SHP77 (cell line): ENCODE results near the gene CDKL2.
"Not testable (repeated sequence)": the region's sequence is repeated elsewhere in the genome, so short reads cannot be mapped to it uniquely, and the experiment has no call there.

Source experiments
- DNase-seq, 2 experiments: peaks; one replicate each; lab custom pipeline; 2025; lab: John Stamatoyannopoulos, UW

The CDKL2 gene

DNA sequence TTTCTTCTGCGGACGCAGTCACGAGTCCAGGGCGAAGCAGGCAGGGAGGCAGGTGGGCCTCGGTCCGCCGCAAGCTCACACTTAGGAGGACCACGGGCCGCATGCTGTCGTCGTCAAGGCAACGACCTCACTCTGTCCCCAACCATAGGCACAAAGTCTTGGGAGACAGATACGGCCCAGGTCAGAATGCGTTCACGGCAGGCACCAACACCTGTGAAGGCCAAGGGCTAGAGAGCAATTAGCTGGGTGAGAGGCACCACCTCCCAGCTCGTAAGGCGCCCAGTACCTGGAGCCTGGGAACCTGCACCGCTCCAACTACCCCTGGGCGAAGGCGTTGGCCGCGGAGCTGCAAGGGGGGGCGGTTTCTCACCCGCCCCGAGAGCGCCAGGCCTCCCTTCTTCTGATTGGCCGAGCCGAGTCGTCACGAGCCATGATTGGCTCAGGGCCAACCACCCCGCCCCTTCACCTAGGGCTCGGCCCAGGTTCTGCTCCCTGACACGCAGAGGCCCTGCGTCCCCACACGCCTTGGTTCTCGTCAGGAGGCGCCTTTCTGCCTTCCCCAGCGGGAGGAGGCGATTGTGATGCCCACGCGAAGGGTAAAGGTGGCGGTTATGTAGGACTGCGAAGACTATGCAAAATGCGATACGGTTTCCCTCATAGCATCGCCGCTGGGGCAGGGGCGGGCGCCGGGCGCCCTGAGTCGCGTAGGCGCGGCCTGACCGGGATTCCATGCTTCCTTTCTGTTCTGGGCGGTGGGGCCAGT lies at the start of gene CDKL2:
TSS of gene CDKL2 (minus strand) at position 355 of the 763 bp plus-strand sequence. CDS start 4,540 bp downstream, outside the sequence.
- DNase-seq: peak; percentile 89 to 91

DNA sequence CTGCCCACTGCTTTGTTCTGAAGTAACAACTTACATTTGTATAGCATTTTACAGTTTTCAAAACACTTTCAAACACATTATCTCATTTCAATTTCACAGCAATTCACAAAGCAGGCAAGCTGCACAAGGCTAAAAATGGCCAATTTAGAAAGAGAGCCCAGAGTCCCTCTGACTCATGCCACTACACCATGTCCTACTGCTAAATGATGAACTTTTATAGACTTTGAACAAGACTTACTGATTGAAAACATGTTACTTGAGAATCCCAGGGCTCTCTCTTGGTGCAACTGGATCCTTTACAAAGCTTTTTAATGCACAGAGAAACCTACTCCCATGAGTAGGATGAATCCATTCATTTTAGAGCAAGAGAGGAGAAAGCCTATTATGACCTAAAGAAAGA lies 48.6 kb upstream of the CDKL2 start:
- no peak for DNase-seq

DNA sequence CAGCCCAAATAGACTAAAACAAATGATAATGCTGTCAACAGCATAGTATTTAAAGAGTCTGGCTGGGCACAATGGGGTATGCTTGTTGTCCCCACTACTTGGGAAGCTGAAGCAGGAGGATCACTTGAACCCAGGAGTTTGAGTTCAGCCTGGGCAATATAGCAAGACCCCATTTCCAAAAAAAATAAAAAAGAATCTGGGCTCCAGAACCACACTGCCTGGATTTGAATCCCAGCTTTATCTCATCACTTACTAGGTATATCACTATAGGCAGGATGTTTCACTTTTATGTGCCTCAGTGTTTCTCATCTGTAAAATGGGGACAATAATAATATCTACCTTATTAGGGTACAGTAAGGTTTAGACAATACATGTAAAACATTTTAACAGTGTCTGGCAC lies 48.1 kb upstream of the CDKL2 start:
- no peak for DNase-seq

DNA sequence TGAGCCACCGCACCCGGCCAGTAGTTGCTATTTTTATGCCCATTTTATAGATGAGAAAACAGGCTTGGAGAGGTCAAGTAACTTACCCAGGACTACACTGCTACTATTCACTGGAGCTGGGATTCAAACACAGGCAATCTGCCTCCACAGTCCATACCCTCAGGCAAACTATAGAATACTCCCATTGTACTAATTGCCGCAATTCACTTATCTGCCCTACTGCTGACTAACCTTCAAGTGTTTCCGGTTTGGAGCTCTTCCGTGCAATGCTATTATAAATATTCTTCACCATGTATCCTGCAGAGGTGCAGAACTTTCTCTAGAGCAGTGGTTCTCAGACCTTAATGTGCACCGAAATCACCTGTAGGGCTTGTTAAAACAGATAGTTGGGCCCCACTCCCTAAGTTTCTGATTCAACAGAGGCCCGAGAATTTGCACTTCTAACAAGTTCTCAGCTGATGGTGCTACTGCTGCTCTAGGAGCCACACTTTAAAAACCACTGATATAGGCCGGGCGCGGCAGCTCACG lies 44.7 kb upstream of the CDKL2 start:
- DNase-seq: no peak

DNA sequence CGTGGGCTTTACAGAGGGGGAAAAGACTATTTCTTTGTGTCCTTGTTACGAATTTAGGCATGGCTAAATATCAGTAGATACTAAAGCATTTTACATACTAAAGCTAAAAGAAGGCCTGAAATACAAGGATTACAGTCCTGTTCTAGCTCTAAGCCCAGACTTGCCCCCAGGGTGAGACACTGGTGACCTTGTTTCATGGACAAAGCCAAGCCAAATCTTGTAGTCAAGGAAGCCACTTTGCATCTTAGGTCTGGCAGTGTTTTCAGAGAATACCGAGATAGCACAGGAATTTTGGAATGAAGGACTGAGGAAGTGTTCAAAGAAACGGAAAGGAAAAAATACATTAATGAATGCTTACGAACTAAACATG lies 43.6 kb upstream of the CDKL2 start:
- DNase-seq: no peak

DNA sequence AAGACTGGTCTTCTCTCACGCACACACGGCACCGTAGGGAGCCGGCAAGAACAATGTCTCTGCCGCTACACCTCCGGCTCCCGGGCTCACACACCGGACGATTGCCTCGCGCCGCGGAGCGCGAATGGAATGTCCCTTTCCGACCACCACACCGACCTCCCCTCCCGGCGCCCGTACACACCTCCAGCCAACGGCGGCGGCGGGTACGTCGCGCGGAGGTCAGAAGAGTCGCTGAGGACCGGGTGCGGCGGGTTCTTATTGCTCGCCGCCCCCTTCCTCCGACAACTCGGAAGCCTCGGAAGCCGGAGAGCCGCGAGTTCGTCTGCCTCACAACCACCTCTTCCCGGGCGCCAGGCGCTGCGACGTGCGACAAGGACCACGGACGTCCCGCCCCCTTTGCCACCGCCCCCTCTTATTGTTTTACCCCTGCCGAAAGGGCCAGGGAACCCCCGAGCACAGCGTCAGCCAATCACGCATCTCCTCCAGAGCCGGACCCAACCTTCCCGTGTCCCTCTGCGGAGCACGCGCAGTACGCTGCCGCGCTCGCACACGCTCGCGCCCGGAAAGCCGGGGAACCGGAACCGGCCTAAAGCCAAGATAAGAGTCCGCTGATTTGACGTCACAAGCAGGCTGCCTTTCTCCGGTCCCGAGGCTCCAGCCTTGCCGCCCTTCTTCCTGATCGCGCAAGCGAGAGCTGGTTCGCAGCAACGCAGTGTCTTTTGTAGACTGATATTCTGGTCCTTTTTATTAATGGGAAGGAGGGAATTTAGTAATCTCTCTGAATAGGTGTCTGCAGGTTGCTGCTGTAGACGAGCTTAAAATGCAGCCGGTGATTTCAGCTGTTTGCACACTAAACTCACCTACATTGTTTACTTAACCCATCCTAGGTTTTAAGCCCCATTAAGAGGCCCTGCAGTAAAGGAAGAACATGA lies 43.0 kb upstream of the CDKL2 start, which contains the start of gene G3BP2:
TSS of gene G3BP2 (minus strand) at position 385 of the 932 bp plus-strand sequence. CDS start 11,386 bp downstream, outside the sequence.
- DNase-seq: peak; percentile 98 to 99

- DNase-seq: peak; percentile 40 to 41
These were observed 42.2 kb upstream of the CDKL2 start for GRCh38 chr4:75672461-75673026.

GRCh38 chr4:75671802-75672421 lies 41.6 kb upstream of the CDKL2 start:
- DNase-seq: no peak

DNA sequence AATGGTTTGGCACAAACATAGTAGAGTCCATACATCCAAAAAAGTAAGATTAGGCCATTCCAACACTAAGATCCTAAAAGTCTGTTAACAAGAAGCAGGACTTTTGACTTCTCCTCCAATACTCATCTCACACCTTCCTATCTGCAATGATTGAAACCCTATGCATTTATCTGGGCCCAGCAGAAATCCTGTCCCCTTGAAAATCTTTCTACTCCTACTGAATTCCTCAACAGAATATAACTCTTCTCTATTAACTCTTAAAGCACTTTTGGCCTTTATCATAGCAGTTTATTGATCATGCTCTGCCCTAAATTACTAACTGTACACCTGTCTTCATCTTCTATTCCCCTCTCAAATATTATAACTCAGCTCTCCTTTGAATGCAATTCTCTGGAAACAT lies 38.3 kb upstream of the CDKL2 start:
- DNase-seq: no peak

DNA sequence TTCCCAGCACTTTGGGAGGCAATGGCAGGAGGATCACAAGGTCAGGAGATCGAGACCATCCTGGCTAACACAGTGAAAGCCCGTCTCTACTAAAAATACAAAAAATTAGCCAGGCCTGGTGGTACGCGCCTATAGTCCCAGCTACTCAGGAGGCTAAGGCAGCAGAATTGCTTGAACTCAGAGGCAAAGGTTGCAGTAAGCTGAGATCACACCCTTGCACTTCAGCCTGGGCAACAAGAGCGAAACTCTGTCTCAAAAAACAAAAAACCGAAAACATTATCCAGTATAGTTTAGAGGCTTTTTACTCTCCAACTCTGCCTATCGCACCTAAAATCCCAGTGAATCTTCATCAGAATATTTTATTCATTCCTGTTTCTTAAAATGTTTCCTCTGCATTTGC lies 37.3 kb upstream of the CDKL2 start:
- DNase-seq: not testable (repeated sequence)

DNA sequence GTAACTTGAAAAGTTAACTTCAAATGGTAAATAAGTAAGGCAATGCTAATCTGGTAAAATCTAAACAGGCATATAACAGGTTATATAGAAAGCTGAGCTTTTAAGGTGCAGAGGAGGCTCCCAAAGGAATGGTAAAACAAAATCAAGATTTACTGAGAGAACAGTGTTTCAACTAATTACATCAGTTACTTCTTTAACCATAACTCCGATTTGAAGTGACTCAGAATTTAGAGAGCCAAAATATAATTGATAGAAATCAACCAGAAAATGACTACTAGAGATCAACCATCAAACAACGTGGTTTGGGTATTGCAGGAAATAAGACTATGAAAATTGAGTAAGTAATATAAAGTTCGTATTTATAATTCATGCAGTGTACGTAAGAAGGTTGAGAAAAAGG lies 36.0 kb upstream of the CDKL2 start:
- DNase-seq: no peak

DNA sequence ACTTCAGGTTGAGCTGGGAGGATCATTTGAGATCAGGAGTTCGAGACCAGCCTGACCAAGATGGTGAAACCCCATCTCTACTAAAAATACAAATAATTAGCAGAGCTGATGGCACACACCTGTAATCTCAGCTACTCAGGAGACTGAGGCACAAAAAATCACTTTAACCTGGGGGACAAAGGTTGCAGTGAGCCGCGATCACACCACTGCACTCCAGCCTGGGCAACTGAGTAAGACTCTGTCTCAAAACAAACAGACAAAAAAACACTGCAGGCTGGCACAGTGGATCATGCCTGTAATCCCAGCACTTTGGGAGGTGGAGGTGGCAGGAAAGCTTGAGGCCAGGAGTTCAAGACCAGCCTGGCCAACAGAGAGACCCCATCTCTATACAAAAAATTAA lies 34.3 kb upstream of the CDKL2 start:
- DNase-seq: not testable (repeated sequence)

DNA sequence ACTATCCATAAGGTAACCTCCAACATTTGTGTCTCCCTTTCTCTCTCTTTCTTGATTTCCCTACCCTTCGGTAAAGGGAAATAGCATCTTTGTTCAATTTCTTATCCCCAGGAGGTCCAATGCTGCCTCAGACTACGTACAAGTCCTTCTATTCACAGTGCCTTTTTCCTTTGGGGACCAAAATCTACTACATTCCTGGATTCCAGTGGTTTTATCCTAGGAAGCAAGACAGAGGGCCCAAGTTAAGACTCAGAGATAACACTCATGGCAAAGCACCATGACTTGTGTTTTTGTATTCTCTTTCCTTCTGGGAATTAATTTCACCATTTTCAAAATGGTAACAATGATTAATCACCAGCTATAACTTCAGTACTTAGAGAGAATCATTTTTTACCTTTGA lies 32.3 kb upstream of the CDKL2 start:
- no peak for DNase-seq

DNA sequence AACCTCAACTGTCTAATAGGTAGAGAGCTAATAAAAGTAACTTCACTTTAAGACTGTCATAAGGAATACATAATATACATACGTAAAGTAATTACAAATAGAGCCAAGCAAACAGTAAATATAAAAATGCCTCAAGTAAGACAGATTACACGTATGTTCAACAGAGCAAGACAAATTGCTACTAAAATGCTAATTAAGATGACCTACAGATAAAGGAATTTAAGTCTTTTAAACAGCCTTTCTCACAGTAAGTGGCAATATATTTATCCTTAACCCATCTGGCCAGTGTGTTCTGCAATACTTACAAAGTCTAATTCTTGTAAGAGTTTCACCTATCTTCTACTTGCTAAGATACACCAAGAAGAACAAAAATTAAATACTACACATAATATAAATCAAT lies 30.2 kb upstream of the CDKL2 start:
- DNase-seq: no peak

GRCh38 chr4:75659512-75660031 lies 29.2 kb upstream of the CDKL2 start:
- no peak for DNase-seq

DNA sequence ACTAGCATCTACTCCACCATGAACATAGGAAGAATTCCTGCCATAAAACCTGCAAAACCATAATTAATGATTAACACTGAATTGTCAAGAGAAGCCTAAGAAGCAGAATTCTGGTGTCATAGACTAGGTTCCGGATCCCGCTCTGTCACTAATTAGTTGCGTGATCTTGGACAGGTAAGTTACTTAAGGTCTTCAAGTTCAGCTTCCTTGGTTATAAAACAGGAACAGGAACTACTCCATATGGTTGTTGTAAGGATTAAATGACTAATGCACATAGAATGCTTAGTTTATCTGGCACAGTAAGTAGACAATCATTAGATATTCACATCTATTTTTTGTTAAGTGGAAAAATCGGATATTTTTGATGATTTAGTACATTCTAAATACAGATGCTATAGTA lies 28.5 kb upstream of the CDKL2 start:
- DNase-seq: no peak

- DNase-seq: no peak
These were observed 25.2 kb upstream of the CDKL2 start for GRCh38 chr4:75655562-75655961.

GRCh38 chr4:75654905-75655304 lies 24.6 kb upstream of the CDKL2 start:
- DNase-seq: no peak

DNA sequence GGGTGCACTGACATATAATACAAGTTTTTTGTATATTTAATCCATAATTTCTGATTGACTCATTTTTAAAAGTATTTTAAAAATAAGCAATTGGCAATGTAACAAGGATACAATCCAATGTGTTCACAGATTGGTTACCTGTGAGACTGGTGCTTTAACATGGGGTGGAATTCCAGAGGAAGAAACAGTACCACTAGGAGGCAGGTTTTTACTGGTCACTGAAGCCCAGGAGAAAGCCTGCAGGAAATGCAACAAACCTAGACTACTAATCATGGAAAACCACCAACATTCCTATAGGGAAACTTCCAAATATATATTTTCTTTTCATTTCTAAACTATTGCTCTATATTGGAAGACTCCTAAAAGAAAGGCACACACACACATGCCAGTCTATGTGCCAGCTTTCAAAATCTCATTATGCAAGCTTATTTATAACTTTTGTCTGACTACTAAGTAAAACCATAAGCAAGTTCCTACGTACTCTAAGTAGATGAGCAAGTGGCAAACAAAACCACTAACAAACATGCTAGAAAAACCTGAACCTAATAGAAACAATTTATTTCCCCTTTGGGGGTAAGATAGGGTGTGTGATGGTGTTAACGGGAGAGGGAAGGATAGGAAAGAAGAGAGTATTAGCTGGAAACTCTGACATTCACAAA lies 23.6 kb upstream of the CDKL2 start:
- peak in 1 of 2 experiments; percentile 17 for DNase-seq

- DNase-seq: no peak
These were observed 13.8 kb upstream of the CDKL2 start for GRCh38 chr4:75644095-75644494.

- no peak for DNase-seq
These were observed 13.3 kb upstream of the CDKL2 start for GRCh38 chr4:75643651-75644050.
